ENCODE measurements around the gene CEP164. TPM values are rescaled to one million over a fixed set of nuclear protein-coding genes. Genes with fewer than 3 reads are reported as not detected.

CEP164 gene
- total RNA-seq, 4 donors from 2014 or later, result 10.0 to 20.2 (median 15.4) TPM

- H3K4me3 ChIP-seq, result peak overlapping the region in 2 of 4 donors; percentile 76 to 85
- no peaks in the 10 kb centered on the region for H3K9me3 ChIP-seq
- intact Hi-C loops (cut with DNase I; ENCODE audit: low total_unique reads) (no loop called here), in situ Hi-C loops (cut with MboI; ENCODE audit: low pct_ligation_motif_present in 1 of 4, low pct_unique_long_range_greater_than_20kb in 1 of 4, low sequenced_read_pairs in 3 of 4) (no loop called here)
- WGBS, 2 donors (ENCODE audit: low coverage in 1 of 2), result 15 to 47% methylated on average over 4 to 10 of the region's 10 CpGs
- no peak overlapping the region for H3K27ac ChIP-seq
- no peaks in the 10 kb centered on the region for H3K27me3 ChIP-seq
- DNase-seq, result no peak
- H3K36me3 ChIP-seq, result no peaks in the 10 kb centered on the region
- TF ChIP-seq EP300 (IDR thresholded peaks at IDR 0.05; ENCODE audit: low read depth) (no peak), CTCF (IDR thresholded peaks at IDR 0.05) (no peak), POLR2A (IDR thresholded peaks at IDR 0.05) (no peak), POLR2AphosphoS5 (IDR thresholded peaks at IDR 0.05) (no peak)
- H3K4me1 ChIP-seq, result peaks cover 0 to 31% (median 16%) of the 10 kb centered on the region in 4 donors
These were observed 12.8 kb upstream of the CEP164 start for GRCh38 chr11:117314840-117315239.

DNA sequence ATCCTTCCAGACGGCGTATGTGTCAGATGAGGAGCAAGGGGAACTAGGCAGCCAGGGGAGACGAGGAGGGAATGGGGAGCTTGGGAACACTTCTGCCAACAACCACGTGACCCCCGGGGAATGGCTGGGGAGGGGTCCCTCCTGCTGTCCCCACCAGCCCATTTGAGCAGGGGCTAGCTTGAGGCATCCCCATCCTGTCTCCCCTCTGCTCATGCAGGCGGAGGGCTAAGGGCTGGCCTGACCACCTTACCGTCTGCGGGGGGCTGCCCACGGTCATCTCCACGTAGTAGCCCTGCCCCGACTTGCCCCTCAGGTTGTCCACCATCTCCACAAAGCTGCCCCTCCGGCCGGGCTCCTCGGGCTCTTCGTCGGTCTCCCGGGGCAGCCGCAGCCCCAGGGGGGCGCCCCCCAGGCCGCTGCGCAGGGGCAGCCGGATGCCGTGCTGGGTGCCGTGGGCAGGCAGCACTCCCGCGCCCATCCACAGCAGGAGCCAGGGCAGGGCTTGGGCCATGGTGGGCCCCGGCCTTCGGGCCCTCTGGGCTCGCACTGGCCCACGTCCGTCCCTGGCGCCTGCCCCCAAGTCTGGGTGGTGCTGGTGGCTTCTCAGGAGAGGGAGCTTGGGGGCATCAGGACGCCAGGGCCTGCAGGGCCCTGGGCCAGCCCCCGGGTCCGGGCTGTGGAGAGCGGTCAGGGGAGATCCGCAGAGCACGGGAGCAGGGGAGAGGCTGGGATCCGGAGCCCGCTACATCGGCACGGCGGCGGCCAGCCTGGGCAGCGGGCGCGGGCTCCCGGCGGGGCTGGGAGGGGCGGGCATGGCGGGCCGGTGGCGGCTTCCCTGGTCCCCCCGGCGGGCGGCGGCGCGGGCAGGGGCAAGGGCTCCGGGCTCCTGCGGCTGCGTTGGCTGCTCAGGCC, 12.1 kb upstream of the CEP164 start:
- TF ChIP-seq EP300 (IDR thresholded peaks at IDR 0.05; ENCODE audit: low read depth), result no peak
- TF ChIP-seq POLR2A (IDR thresholded peaks at IDR 0.05), result no peak
- no peak for TF ChIP-seq POLR2AphosphoS5 (IDR thresholded peaks at IDR 0.05)
- no peak for TF ChIP-seq CTCF (IDR thresholded peaks at IDR 0.05)
- WGBS, 2 donors (ENCODE audit: low coverage in 1 of 2), result 13% methylated on average over 19 of the region's 62 CpGs; no CpG with 5 or more reads in 1 of the 2 donors
- Histone ChIP-seq H3K4me1 (peaks cover 0 to 31% (median 16%) of the 10 kb centered on the region in 4 donors), H3K27me3 (no peaks in the 10 kb centered on the region), H3K4me3 (peak overlapping the region; percentile 68 to 85 (median 74)), H3K9me3 (no peaks in the 10 kb centered on the region), H3K36me3 (no peaks in the 10 kb centered on the region), H3K27ac (peak overlapping the region; percentile 48 to 71 (median 64))
- in situ Hi-C loops (cut with MboI; ENCODE audit: low pct_ligation_motif_present in 1 of 4, low pct_unique_long_range_greater_than_20kb in 1 of 4, low sequenced_read_pairs in 3 of 4), result no loop called here
- DNase-seq, result no peak
- intact Hi-C loops (cut with DNase I; ENCODE audit: low total_unique reads), result no loop called here

DNA sequence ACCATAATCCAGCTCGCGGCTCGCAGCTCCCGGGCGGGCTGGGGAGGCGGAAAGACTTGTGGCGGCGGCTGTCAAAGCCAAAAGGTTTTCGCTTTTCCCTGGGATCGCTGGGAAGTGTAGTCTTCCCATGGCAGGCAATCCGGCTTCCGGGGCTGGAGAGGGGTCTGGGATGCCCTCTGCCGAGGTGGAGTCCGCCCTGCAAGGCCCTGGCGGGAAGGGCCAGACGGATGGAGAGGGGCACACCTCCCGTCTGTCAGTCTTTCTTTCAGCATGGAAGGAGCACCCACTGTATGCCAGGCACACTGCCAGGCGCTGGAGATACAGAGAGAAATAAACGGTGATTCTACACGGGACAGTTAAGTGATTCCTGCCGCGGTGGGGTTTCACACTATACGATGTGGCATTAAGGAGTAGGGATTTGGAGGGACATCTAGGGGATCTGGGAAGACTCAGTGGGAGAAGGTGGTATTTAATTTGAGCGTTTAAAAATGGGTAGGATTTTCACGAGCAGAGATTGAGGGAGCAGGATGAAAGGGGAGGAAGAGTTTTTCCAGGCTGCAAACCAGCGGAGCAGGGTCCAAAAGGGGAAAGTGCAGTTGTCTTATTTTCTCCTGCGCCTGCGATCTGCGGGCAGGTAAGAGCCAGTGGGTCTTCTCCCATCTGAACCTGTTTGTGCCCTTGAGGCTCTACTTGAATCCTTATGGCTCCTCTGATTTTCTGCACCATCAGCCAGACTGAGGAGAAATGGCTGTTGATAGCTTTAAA, 11.3 kb upstream of the CEP164 start, which contains the start of gene BACE1:
TSS of gene BACE1 (minus strand) at position 60 of the 765 bp plus-strand sequence. CDS start 461 bp downstream, outside the sequence.
- intact Hi-C loops (cut with DNase I; ENCODE audit: low total_unique reads), result no loop called here
- WGBS, 2 donors (ENCODE audit: low coverage in 1 of 2), result 5 to 16% methylated on average over 12 to 26 of the region's 29 CpGs
- Histone ChIP-seq H3K4me3 (peak within 1 kb of the TSS; percentile 68 to 85 (median 74)), H3K9me3 (no peaks in the 10 kb centered on the region), H3K4me1 (peaks cover 0 to 31% (median 16%) of the 10 kb centered on the region in 4 donors), H3K36me3 (no peaks in the 10 kb centered on the region), H3K27ac (peak within 1 kb of the TSS; percentile 48 to 71 (median 64)), H3K27me3 (no peaks in the 10 kb centered on the region)
- TF ChIP-seq POLR2A (IDR thresholded peaks at IDR 0.05) (no peak), CTCF (IDR thresholded peaks at IDR 0.05) (peak in 1 of 5 experiments; percentile 6), EP300 (IDR thresholded peaks at IDR 0.05; ENCODE audit: low read depth) (no peak), POLR2AphosphoS5 (IDR thresholded peaks at IDR 0.05) (peak; percentile 14 to 48 (median 17))
- peak; percentile 68 for DNase-seq
- in situ Hi-C loops (cut with MboI; ENCODE audit: low pct_ligation_motif_present in 1 of 4, low pct_unique_long_range_greater_than_20kb in 1 of 4, low sequenced_read_pairs in 3 of 4), result no loop called here

DNA sequence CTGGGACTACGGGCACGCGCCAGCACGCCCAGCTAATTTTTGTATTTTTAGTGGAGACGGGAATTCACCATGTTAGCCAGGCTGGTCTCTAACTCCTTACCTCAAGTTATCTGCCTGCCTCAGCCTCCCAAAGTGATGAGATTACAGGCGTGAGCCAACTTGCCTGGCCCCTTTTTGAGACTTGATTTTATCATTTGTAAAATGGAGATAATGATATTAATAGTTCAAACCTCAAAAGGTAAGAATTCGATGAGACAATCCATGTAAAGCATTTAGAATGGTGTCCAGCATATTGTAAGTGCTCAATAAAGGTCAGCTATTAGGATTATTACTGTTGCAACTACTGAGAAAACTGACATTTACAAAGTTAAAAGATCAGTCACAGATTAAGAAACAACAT, 8.9 kb upstream of the CEP164 start:
- peaks cover 0 to 25% (median 16%) of the 10 kb centered on the region in 4 donors for H3K4me1 ChIP-seq
- H3K36me3 ChIP-seq, result no peaks in the 10 kb centered on the region
- no peak for DNase-seq
- H3K27me3 ChIP-seq, result no peaks in the 10 kb centered on the region
- in situ Hi-C loops (cut with MboI; ENCODE audit: low pct_ligation_motif_present in 1 of 4, low pct_unique_long_range_greater_than_20kb in 1 of 4, low sequenced_read_pairs in 3 of 4), result no loop called here
- H3K27ac ChIP-seq, result no peak overlapping the region
- H3K4me3 ChIP-seq, result no peak overlapping the region
- intact Hi-C loops (cut with DNase I; ENCODE audit: low total_unique reads), result no loop called here
- WGBS, 2 donors (ENCODE audit: low coverage in 1 of 2), result 88 to 92% methylated on average over 4 to 7 of the region's 7 CpGs
- no peaks in the 10 kb centered on the region for H3K9me3 ChIP-seq
- TF ChIP-seq POLR2AphosphoS5 (IDR thresholded peaks at IDR 0.05), result no peak
- TF ChIP-seq EP300 (IDR thresholded peaks at IDR 0.05; ENCODE audit: low read depth), result no peak
- TF ChIP-seq POLR2A (IDR thresholded peaks at IDR 0.05), result no peak
- TF ChIP-seq CTCF (IDR thresholded peaks at IDR 0.05), result no peak

Measured in transverse colon (tissue), 4 donors.